Measurements from ENCODE around the gene PSAT1.
"Not testable (repeated sequence)": the region's sequence is repeated elsewhere in the genome, so short reads cannot be mapped to it uniquely, and the experiment has no call there.

Gene PSAT1

DNA sequence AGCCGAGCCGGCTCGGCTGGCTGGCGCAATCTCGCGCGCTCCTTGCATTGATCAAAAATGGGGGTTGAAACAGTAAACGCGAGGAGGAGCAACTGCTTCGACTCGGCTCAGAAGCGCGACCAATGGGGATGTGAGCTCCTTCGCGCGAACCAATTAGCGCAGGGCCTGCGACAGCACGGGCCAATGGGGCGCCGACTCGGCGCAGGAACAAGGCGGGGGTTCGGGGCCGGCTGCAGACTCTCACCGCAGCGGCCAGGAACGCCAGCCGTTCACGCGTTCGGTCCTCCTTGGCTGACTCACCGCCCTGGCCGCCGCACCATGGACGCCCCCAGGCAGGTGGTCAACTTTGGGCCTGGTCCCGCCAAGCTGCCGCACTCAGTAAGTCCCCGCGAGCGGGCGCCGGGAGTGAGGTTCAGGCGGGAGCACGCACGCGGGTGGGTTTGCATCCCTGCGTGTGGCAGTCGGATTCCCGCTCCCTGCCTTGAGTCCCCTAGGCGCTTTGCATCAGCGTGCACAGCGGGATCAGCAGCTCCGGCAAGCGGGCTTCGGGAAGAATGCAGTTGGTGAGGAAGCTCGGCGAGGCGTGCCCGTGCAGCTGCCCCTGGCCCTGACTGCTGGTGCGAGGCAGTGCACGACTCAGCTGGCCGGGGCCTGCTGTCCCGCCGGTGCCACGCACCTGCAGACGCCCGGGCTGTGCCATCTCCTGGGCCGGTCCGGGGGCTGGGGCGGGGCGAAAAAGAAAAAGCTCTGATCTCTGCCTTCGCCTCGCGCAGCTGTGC, at the start of gene PSAT1:
Gene PSAT1, plus strand, starts transcription at position 233 of the 779 bp plus-strand sequence. Its CDS starts 86 bp downstream, at position 319.
- DNase-seq (ENCODE audit: low read depth in 2 of 2): peak; percentile 61 to 71

DNA sequence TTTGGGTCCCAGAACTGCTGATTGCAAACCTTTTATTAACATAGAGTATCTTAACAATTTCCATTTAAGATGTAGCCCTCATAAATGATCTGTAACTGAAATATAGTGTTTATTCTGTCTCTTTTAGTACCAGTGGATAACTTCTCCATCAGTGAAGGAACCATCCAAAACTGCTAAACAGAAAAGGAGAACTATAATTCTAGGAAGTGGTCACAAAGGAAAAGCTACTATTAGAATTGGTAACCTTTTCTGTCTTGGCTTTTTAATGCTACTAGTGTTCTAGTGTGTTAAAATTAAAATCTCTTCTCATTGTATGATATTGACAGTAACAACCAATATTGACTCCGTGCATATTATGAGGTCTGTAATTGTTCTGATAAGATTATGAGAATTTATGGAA, 48.3 kb upstream of the PSAT1 start:
- DNase-seq (ENCODE audit: low read depth in 2 of 2): no peak

DNA sequence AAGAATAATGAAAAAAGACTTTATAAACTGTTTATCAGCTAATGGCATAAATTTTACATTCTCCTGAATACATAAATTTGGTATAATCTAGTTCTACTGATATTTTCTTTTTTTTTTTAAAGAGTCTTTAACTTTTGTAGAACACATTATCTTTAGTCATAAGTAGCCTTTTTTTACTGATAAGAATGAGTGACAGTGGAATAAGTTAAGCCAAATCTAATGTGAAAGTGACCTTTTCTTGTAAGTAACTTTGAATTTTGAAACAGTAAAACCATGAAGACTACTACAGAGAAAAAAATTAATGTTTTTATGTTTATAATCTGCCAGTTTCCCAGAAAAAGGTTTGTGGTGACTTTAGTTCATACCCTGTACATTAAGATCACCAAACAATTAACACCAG, 47.4 kb upstream of the PSAT1 start:
- DNase-seq (ENCODE audit: low read depth in 2 of 2): no peak

DNA sequence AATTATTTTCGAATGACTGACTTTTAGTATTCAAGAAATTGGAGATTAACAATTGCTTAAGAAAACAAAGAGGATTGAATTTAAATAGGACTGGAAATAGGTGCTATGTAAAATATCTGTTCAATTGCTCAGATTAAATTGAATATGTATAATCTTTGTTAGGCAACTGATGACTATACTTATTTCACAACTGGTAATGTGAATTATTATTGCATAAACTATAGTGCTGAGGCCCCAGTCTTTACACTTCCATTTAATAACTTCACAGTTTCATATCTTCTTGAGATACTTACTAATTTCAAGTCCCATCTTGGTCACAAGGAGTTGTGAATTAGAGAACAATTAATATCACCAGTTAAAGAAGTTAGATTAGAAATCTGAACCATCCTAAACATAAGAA, 44.3 kb upstream of the PSAT1 start:
- DNase-seq (ENCODE audit: low read depth in 2 of 2): no peak

DNA sequence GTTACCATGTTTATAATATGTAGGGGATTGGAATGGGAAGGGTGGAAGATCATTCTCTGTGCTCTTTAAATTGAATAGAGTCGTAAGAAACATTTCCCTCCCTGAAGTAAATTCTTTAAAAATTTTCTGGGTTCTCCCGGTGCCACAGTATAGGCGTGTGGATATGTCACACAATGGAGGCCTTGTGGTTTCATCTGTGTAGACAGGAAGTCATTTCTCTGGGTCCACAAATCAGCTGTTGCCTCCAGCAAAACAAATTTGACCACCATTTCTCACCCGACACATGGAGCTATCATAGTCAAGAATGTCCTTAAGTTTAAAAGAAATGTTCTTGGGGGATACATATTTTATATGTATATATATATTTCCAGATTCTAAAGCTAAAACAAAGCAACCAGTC, 43.6 kb upstream of the PSAT1 start:
- DNase-seq (ENCODE audit: low read depth in 2 of 2): no peak

DNA sequence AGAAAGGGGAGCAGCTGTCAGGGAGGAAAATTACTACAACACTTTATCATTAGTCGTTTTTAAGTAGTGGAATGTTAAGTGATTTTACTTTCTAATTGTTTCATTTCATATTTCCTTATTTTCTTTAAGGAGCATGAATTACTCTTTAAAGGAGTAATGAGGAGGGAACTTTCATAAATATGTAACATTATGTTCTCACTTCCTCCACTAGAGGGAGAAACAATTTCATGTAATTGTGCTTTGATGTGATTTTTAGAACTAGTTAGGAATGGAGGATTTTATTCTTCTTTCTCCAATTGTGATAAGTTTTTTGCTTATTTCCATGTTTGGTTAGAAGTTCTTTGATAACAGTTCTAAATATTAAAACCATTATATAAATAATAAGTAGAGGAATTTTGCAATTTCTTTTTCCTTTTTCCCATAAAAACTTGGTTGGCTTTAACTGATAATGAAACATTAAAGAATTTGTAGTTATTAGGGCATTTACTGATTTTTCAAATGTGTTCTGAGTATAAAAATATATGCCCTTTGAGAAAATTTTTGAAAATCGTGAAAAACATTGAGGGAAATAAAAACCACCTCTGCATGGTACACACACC, 35.4 kb upstream of the PSAT1 start:
- no peak for DNase-seq (ENCODE audit: low read depth in 2 of 2)

DNA sequence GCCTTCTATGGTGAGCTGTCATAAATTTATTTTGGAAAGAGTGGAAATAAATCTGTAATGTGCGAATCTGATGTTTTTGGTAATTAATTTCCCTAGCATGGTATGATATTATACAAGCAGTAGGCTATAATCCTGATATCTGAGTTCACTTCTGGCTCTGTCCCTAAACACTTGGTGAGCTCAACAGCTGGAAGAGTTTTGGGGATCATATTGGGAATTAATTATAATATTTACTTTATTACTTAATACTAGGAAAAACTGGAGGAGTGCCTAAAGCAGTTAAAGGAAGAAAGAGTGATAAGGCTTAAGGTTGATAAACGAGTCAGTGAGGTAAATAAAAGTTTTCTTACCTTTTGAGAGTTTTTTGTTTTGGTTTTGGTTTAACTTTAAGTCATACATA, 34.3 kb upstream of the PSAT1 start:
- DNase-seq (ENCODE audit: low read depth in 2 of 2): no peak

DNA sequence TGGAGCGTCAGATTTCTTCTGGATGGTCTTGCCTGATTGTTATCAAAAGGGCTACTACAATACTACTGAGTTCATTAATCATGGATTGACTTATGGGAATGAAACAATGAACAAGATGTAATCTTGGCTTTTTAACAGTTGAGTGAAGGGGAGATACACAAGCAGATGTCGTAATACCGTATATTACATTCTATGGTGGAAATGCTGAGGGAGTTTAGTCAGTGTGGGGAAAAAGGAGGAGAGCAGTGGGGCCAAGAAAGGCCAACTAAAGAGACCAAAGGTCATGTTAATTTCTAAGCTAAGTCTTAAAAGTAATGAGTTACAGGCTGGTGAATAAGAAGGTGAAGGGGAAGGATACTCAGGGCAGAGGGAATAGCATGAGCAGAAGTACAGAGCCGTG, 29.0 kb upstream of the PSAT1 start:
- no peak for DNase-seq (ENCODE audit: low read depth in 2 of 2)

DNA sequence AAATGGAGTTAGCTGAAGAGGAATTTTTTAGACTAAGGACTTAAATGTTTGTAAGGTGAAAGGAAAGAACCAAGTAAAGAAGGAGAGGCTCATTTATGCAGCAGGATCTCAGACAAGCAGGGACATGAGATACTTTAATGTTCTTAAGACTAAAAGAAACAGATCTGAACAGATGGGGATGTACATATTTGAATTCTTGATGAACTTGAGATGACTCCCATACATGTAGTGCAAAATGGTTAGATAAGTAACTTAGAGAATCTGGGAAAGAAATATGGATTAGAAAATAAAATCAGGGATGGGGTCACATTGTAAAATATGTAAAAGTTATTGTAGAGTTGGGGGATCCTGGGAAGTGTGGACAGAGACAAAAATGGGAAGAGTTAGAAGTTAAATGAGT, 27.1 kb upstream of the PSAT1 start:
- no peak for DNase-seq (ENCODE audit: low read depth in 2 of 2)

DNA sequence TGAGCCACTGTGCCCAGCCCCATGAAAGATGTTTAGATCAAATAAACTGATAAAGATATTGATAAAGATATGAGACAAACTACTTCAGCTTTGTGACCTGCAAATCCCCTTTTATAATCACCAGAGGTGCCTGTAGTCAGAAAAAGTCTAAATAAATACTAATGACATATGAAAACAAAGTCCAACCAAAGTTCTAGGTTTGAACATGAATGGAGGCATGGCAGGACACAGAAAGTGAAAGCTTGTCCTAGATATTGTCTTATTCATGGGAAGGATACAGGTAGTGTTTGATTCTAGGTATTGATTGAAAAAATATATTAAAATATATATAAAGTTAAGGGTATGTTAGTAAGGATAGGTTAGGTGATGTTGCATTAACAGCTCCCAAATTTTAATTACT, 24.6 kb upstream of the PSAT1 start:
- no peak for DNase-seq (ENCODE audit: low read depth in 2 of 2)

DNA sequence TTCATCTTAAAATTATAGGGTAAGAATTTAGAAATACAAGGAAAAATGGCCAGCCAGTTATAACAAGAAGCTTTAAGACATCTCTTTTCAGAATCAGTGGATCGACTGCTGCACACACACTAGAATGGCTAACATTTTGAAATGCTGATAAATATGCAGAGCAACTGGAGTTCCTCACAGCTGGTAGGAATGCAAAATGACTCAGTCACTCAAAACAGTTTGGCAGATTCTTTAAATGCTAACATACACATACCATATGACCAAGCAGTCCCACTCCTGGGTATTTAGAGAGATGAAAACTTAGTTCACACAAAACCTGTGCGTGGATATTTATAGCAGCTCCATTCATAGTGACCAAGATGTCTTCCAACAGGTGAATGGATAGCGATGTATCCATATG, 23.2 kb upstream of the PSAT1 start:
- DNase-seq (ENCODE audit: low read depth in 2 of 2): no peak

DNA sequence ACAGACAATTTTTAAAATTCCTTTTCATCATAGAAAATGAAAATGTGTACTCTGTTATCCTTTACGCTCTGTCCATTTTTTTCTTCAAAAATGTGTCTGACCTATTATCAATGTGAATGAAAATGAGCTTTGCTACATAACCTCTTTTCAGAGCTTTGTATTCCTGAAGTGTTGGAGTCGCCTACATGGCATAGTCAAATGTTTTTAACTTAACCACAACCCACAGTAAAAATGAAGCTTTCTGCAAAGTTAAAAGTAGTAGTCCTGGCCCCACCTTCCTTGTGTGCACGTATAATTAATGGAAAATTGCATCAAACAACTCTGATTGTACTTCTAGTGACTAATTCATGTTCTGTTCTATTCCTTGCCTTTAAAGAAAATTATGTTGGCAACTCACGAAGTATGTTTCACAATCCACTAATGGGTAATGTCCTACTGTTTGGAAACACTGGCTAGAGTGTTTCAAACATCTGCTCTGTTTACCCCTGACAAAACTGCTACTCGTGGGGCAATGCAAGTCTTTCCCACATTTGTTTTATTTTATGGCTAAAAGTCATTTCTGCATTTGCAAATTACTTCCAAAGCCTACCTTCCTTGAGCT, 18.6 kb upstream of the PSAT1 start:
- no peak for DNase-seq (ENCODE audit: low read depth in 2 of 2)

DNA sequence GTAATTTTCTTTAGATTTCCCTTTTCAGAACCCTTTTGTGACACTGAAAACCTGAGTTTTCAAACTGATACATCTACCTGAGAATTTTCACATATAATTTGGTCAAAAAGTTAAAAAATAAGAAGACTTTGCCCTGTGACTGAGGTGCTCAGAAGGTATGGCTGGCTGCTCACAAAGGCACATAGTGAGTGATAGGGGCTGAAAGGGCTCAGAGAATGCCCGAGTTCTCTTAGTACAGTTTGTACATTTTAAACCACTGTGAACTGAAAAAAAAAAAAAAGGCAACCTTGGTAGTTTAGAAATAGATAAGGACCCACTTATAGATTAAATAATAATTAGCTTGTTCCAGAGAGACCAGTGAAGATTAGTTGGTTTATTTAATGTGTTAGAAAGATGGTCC, 18.1 kb upstream of the PSAT1 start:
- DNase-seq (ENCODE audit: low read depth in 2 of 2): no peak

DNA sequence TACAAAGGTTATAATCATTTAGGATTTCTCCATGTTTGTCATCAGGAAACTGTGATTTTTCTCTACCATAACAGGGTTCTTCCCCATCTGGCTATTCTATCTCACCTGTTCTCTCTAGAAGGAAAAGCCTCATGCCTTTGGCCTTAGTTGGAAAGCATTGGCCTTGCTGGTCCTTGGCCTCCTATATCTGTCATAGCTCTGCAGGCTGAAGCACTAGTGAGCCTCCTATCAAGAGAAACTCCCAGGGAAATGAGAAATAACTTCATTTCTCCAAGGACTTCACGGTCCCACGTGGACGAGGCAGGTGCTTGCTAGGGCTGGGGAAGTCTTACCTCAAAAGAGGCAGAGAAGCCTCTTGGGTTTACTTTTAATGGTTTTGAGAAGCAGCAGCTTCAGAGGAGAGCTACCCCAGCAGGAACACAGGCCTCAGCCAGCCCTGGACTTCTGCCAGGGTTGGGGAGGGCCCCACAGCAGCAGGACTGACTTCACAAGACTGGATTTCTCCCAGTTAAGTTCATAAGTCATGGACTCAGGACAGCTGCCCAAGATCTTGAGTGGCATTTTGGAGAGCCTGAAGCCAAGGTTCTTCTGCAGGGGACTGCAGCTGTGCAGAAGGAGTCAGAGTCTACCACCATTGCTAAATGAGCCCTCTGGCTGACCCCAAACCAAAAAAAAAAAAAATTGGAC, 15.8 kb upstream of the PSAT1 start:
- DNase-seq (ENCODE audit: low read depth in 2 of 2): no peak

DNA sequence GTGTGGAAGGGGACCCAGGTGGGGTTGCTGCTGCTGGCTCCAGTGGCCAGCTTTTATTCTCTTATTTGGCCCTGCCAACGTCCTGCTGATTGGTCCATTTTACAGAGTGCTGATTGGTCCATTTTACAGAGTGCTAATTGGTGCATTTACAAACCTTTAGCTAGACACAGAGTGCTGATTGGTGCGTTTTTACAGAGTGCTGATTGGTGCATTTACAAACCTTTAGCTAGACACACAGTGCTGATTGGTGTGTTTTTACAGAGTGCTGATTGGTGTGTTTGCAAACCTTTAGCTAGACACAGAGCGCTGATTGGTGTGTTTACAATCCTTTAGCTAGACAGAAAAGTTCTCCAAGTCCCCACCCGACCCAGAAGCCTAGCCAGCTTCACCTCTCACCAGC, 12.7 kb upstream of the PSAT1 start:
- not testable (repeated sequence) for DNase-seq (ENCODE audit: low read depth in 2 of 2)

DNA sequence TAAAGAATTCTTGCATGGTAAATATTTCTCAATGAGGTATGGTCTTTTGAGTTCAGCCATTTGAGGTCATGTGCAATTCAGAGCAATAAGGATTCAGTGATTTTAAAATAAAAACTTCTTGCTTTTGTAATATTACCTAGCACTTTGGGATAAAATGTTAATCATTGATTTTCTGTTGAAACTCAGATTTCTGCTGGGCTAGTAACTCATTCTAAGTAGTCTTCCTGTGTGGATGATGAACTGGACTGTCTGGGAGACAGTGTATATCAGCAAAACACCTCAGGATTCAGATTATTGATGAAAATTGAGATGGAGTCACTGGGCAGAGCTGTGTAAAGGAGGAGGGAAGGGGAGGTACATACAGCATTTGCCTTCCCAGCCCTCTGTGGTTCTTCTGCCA, 10.8 kb upstream of the PSAT1 start:
- no peak for DNase-seq (ENCODE audit: low read depth in 2 of 2)

DNA sequence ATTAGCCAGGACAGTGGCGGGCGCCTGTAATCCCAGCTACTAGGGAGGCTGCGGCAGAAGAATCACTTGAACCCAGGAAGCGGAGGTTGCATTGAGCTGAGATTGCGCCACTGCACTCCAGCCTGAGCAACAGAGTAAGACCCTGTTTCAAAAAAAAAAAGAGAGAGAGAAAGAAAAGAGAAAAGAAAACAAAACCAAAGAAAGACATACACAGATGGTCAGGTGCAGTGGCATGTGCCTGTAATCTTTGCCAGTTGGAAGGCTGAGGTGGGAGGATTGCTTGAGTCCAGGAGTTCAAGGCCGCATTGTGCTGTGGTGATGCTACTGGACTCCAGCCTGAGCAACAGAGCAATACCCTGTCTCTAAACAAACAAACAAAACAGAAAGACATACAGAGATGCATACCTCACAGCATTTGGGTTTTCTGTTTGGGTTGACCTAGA, 10.0 kb upstream of the PSAT1 start:
- no peak for DNase-seq (ENCODE audit: low read depth in 2 of 2)

DNA sequence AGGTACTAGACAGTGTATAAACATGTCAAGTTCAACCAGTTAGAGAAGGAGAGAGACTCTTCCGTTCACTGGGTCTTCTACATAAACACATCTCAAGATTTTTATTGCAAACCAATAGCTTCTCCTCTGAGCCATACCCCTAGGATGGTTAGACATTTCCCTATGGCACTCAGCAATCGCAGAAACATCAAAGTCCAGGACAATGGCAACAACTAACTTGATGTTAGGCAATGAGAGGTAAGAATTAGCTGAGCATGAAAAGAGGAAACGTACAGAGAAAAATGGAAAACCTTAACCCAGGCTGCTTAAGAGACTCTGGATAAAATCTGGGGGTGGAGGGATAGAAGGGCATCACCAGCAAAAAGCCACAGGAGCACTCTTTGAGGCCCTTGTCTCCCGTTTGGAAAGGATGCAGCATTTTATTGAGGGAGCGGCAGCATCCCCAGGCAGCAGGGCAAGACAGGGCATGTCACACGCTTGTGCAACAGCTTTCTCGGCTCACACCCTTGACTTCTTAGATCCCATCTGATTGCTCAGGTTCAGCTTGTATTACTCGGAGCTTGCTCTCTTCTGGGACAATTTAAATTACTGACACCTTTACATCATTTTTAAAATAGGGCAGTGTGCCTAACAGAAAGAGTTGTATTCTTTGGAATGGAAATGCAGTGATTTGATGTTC, 8.6 kb upstream of the PSAT1 start:
- DNase-seq (ENCODE audit: low read depth in 2 of 2): no peak

DNA sequence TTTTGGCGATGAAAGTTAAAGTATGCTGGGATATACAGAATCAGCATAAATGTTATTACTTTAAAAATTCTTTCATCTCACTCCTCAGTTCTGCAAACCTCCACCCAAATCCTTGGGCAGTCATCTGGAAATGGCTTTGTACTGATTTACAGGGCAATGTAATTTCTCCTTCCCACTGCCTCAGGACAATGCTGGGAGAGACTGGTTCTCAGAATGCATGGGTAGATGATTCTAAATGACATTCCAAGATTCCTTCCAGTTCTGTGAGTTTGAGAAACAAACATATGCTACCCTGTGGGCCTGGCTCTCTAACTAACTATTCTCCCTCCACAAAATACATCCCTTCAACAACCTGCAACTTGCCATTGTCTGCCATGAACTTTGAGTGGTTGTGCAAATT, 7.5 kb upstream of the PSAT1 start:
- no peak for DNase-seq (ENCODE audit: low read depth in 2 of 2)

DNA sequence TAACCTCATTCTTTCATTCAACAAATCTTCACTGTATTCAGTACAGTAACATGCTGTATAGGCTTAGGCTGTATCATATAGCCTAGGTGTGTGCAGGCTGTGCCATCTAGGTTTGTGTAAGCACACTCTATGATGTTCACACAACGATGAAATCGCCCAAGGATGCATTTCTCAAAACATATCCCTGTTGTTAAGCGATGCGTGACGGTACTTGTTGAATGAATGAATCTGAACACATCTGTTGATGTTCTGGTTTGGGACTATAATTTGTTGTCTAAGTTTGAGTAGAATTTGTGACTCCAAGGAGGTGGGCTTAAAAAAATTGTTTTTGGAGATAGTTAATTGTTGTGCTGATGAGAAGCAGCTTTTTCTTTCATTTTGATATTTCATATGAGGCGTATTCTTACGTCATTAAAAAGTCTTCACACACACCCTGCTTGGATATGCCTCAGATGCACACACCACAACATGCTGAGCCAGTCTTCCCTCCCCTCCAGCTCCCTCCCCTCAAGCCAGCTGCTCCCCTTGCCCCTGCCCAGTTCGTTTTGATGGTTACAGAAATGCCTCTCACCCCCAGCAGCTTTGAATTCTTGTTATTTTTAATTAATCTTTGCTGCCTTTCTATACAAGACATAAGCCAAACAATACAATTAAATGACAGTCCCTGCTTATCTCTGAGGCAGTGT, 5.5 kb upstream of the PSAT1 start:
- DNase-seq (ENCODE audit: low read depth in 2 of 2): no peak

DNA sequence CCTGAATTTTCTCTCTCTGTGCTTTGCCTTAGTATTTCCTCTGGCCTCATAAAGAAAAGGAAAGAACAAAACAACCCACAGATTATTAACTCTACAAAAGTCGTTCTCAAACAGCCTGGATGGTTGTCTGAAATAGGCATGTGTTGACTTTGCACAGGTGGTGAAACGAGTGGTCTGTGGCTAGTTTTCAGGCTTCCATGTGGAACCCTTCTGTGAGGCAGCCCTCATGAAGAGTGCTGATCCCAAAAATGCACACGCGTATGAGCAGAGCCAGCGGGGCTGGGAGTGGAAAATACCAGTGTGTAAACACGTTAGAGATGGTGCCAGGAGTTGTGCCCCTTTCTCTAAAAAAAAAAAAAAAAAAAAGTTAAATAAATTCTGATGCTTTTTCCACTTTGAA, 4.9 kb upstream of the PSAT1 start:
- no peak for DNase-seq (ENCODE audit: low read depth in 2 of 2)
